GM13977 (cell line): Measurements from ENCODE around the gene TDRD6.
"Not testable (repeated sequence)": the region's sequence is repeated elsewhere in the genome, so short reads cannot be mapped to it uniquely, and the experiment has no call there.

Source experiments
- DNase-seq: peaks from one replicate; pipeline ENCODE4 v3.0.0; 2012; ENCODE audit warnings: low spot score
- CTCF ChIP-seq: IDR thresholded peaks from 2 replicates; pipeline ENCODE4 v1.5.1; 2012; ENCODE audit warnings: mild to moderate bottlenecking, control low read depth; ENCODE audit not compliant: insufficient read depth; ENCODE audit errors: extremely low read depth, missing control alignments
- in situ Hi-C: fragments of 300-500 bp; cut with MboI; formaldehyde crosslinking; loops from one replicate; pipeline ENCODE4 v1.12.0; 2022; ENCODE audit warnings: low sequenced_read_pairs, low pct_unique_long_range_greater_than_20kb, mixed read lengths, inconsistent platforms; ENCODE audit not compliant: unreplicated experiment

Gene TDRD6

GRCh38 chr6:46687619-46688097, at the start of gene TDRD6:
Gene TDRD6, plus strand, starts transcription at chr6:46687885. Its CDS starts 244 bp downstream, at chr6:46688129.
- no peak for TF ChIP-seq CTCF
- DNase-seq = no peak
- in situ Hi-C loops = no loop called here

- TF ChIP-seq CTCF = no peak
- in situ Hi-C loops = loop anchor here (25.0 kb wide), 1 partner anchor 576 kb away; no protein-coding TSS in a partner anchor
- DNase-seq = no peak
These were observed 49.8 kb upstream of the TDRD6 start for GRCh38 chr6:46637933-46638332.

GRCh38 chr6:46638650-46639049, 49.0 kb upstream of the TDRD6 start:
- in situ Hi-C loops = loop anchor here (25.0 kb wide), 1 partner anchor 576 kb away; no protein-coding TSS in a partner anchor
- no peak for TF ChIP-seq CTCF
- DNase-seq = no peak

GRCh38 chr6:46642928-46643751, 44.5 kb upstream of the TDRD6 start:
- in situ Hi-C loops = loop anchor here (25.0 kb wide), 1 partner anchor 581 kb away; no protein-coding TSS in a partner anchor
- DNase-seq = no peak
- no peak for TF ChIP-seq CTCF

GRCh38 chr6:46645265-46645664, 42.4 kb upstream of the TDRD6 start:
- in situ Hi-C loops = loop anchor here (25.0 kb wide), 1 partner anchor 583 kb away; no protein-coding TSS in a partner anchor
- no peak for TF ChIP-seq CTCF
- no peak for DNase-seq

GRCh38 chr6:46648108-46648507, 39.6 kb upstream of the TDRD6 start:
- not testable (repeated sequence) for DNase-seq
- in situ Hi-C loops = loop anchor here (25.0 kb wide), 1 partner anchor 586 kb away; no protein-coding TSS in a partner anchor

GRCh38 chr6:46648869-46649492, 38.7 kb upstream of the TDRD6 start:
- no peak for TF ChIP-seq CTCF
- no peak for DNase-seq
- in situ Hi-C loops = loop anchor here (25.0 kb wide), 1 partner anchor 587 kb away; no protein-coding TSS in a partner anchor
